ENCODE measurements around the gene DNAJC3. TPM values are rescaled to one million over a fixed set of nuclear protein-coding genes. Genes with fewer than 3 reads are reported as not detected.
A peak's percentile ranks its signal among the peaks of the same experiment; 100 is the strongest.
"Not testable (repeated sequence)": the region's sequence is repeated elsewhere in the genome, so short reads cannot be mapped to it uniquely, and the experiment has no call there.

DNAJC3 gene
- polyA plus RNA-seq, 1 donor, result 43.6 TPM

DNA sequence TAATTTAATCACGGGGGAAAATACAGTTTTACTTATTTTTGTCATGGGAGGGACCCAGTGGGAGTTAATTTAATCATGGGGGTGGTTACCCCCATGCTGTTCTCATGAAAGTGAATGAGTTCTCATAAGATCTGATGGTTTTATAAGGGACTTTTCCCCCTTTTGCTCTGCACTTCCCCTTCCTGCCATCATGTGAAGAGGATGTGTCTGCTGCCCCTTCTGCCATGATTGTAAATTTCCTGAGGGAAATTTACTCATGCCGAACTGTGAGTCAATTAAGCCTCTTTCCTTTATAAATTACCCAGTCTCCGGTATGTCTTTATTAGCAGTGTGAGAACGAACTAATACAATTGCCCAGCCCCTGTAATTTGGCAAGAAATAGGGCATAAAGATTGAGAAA lies 35.9 kb downstream of the DNAJC3 start:
- not testable (repeated sequence) for DNase-seq

DNA sequence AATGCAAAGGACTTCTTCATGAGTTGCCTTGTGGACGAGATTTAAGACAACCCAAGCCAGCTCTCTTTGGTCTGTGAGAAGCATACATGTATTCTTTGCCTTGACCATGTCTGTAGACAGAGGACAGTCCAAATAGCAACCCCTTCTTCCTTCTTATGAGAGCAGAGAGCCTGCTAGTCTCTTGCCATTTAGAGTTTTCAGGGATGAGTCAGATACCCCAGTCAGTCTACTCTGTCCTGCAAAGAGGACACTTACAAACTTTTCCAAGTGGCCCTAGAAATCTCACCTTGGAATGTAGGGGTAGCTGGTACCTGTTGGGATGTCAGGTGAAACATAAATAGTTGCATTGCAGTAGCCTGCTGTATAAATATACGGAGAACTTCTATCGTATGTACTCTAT lies 36.7 kb downstream of the DNAJC3 start:
- no peak for DNase-seq

DNA sequence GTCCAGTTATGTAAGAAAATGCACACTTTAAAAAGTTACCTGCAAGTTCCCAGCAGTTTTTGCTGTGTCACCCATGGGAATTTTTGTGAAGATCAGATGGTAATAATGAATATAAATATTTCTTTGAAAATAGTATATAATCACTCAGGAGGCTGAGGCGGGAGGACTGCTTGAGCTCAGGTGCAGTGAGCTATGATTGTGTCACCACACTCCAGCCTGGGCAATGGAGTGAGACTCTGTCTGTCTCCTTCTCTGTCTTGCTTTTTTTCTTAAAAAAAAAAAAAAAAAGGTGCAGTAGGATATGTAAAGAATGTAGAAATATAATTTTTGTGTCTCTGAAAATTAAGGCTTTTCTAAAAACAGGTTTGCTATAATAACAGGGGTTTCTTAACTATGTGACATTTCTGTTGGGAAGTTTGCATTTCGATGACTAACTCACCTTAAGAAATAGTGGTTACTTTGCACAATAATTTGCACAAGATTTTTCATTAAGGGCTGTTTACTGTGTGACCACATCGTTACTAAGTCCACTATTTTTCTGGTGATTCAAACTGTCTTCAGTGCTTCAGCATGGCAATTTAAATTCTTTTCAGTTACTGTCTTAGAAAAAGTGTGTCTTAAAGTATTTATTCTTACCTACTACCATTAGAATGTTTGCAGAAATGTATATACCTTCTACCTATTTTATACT lies 37.3 kb downstream of the DNAJC3 start:
- DNase-seq, result no peak

DNA sequence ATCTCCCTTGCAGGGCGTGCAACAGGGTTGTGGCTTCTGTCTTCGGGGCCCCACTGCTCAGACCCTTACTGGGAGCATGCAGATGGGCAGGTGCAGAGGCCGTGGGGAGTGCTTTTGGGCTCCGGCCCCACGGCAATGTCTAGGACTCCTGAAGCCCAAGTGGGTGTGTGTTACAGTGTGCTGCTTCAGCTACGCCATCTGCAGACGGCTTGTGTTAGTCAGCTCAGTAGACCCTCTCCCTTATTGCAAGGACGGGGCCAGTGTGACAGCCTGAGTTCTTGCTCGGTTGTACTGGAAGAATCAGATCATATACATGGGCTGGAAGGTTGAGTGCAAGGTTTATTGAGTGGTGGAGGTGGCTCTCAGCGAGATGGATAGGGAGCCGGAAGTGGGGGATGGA lies 39.3 kb downstream of the DNAJC3 start:
- no peak for DNase-seq

DNA sequence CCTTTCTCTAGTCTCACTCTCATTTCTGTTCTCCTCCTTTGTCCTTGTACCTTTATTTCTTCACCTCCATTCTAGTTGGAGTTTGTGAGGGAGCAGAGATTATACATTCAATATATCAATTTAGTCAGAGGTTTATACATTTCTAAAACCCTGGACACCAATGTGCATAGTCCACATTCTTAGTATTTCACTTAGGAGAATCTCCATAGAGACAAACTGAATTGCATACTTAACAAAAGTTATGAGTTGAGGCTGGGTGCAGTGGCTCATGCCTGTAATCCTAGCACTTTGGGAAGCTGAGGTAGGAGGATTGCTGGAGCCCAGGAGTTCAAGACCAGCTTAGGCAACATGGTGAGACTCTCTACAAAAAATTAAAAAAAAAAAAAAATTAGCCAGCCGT lies 45.3 kb downstream of the DNAJC3 start:
- no peak for DNase-seq

DNA sequence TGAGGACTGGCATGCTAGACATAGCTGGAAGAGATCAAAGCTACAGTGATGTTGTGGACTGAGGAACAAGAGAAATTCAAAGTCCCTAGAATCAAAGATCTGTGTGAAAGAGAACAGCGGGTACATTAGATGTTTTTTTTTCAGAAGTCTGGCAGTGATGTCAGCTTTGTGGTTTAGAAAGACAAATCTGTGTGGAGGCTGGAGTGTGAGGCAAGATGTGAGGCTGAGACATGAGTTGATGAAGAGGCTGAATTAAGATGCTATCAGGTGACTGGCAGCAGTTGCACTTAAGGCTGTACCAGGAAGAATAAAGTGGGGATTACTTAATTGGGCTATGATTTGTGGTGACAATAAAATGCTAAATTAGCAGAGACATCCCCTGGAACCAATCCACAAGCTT lies 46.5 kb downstream of the DNAJC3 start:
- DNase-seq, result no peak

DNA sequence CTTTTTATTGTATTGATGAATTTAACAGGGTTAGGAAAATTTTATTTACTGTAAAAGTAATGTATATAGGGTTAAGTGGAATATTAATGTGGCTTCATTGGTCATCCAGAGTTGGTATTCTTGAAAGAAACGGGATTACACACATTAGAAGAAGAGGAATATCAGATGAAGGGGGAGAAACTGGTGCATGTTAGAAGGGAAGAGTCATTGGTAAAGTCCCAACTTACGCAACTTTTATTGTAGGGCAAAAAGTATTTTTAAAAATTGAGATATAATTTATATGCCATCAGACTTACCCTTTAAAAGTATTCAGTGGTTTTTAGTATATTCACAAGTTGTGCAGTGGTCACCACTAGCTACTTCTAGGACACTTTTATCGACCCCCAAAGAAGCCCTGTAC lies 47.3 kb downstream of the DNAJC3 start:
- no peak for DNase-seq

DNA sequence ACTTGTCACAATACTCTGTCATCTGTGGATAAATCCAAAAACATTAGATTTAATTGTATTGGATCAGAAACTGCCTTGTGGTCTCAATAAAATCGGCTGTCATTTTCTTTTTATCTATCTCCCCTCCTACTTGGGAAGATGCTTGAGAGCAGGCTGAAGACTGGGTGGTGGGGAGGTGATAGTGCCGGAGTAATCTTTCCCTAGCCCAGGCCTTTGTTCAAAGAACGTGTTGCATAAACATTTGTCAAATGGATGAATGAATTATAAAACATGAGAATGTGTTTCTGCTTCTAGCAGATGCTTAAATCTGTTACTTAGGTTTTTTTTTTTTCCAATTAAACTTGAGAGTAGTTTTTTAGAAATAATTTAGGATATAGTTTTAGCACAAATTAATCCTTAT lies 49.9 kb downstream of the DNAJC3 start:
- no peak for DNase-seq

DNA sequence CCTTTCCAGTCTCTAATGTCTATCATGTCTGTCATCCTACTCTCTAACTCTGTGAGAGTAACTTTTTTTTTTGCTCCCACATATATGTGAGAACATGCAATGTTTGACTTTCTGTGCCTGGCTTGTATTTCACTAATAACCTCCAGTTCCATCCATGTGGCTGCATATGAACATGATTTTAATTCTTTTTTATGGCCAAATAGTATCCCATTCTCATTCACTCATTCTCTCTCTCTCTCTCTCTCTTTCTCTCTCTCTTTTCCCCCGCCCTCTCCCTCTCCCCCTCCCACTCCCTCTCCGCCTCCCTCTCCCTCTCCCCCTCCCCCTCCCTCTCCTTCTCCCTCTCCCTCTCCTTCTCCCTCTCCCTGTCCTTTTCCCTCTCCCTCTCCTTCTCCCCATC lies 52.0 kb downstream of the DNAJC3 start:
- no peak for DNase-seq

DNA sequence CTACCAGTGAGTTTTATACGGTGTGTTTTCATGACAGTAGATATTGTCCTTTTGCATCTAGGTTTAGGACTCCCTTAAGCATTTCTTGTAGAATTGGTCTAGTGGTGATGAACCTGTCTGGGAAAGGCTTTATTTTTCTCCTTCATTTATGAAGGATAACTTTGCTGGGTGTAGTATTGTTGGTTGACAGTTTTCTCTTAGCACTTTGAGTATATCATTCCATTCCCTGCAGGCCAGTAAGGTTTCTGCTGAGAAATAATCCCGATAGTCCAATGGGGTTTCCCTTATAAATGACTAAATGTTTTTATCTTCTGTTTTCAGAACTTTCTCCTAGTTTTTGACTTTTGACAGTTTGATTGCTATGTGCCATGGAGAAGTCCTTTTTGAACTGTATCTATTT lies 57.2 kb downstream of the DNAJC3 start:
- no peak for DNase-seq

DNA sequence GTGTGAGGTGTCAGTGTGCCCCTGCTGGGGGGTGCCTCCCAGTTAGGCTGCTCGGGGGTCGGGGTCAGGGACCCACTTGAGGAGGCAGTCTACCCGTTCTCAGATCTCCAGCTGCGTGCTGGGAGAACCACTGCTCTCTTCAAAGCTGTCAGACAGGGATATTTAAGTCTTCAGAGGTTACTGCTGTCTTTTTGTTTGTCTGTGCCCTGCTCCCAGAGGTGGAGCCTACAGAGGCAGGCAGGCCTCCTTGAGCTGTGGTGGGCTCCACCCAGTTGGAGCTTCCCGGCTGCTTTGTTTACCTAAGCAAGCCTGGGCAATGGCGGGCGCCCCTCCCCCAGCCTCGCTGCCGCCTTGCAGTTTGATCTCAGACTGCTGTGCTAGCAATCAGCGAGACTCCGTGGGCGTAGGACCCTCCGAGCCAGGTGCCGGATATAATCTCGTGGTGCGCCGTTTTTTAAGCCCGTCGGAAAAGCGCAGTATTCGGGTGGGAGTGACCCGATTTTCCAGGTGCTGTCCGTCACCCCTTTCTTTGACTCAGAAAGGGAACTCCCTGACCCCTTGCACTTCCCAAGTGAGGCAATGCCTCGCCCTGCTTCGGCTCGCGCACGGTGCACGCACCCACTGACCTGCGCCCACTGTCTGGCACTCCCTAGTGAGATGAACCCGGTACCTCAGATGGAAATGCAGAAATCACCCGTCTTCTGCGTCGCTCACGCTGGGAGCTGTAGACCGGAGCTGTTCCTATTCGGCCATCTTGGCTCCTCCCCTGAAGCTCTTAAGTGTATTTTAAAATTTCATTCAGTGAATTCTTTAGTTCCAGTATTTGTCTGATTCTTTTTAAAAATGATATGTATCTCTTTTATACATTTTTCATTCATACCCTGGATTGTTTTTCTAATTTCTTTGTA lies 63.4 kb downstream of the DNAJC3 start:
- DNase-seq, result not testable (repeated sequence)

DNA sequence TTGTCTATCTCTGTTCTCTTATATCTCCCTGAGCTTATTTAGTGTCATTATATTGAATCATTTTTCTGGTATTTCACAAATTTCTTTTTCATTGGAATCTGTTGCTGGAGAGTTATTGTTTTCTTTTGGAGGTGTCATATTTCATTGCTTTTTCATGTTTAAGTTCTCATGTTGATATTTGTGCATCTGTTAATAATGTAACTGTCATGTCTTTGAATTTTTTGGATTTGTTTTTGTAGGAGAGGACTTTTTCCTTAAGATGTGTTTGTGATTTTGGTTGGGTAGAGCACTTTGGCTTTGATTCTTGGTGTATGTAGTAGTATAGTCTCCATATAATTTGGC lies 64.0 kb downstream of the DNAJC3 start:
- DNase-seq, result no peak

DNA sequence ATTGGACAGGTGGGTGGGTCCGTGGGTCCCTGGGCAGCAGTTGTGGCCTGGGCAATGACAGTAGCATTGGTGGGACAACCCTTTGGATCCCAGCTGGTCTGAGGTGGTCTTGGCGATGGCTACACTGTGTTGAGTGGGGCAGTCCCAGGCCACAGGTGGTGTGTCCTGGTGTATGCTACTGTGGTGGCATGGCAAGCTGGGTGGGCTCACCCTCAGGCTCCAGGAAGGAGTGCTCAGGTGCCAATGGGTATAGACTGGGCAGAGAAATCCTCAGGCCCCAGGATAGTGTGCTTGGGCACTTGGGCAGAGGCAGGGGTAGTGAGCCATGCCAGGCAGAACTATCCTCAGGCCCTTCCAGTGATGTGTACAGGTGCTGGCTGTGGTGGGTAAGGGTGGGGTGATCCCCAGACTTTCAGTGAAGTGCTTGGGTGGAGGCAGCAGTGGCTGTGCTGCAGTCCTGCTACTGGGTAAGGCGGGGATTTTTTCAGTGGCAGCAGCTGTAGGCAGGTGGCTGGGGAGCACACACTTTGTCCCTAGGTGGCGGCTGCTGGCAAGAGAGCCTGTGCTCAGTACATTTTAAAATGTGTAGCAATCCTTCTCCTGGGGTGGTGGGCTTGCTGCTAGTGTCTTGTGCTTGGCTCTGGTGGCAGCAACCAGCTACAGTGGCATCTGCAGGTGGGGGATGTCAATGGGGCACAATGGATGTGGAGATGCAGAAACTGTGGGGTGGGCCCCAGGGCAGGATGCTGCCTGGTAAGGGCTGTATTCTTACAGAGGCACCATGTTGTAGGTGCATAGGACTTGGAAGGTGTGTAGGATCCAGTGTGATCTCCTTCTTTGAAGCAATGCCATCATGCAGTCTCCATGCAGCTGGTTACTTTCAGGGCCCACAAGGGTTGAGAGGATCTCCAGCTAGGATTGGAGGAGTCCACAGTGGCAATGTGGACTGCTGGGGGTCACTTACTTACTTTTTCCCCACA lies 64.9 kb downstream of the DNAJC3 start:
- no peak for DNase-seq

DNA sequence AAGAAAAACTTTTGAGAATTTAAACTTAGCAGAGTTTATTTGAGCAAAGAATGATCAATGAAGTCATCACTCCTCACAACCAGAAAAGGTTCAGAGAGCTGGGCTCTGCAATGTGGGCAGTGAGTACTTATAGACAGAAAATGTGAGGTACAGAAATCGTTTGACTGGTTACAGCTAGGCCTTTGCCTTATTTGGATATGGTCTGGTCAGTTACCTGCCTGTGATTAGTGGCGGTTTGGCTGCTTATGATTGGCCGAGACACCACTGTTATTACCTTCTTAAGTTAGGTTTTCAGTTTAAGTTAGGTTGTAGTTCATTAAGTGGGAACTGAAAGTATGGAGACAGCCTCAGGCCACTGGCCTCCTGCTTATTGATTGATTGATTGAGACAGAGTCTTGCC lies 66.3 kb downstream of the DNAJC3 start:
- DNase-seq, result no peak

DNA sequence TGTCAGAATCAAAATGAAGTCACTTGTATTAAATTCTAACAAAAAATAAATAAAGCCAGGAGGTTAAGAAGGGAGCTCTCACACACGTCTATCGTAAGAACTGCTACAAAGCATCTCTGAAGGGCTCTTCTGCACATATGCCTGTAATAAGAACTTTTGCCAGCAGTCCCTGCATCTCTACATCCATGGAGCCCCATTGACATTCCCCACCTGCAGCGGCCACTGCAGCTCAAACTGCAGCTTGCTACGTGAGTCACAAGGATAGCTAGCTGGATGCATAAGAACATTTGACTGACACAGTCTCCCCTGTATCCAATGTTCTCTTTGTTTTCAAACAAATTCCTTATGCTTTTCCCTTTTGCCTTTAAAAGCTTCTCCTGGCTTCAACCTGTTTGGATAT lies 68.3 kb downstream of the DNAJC3 start:
- no peak for DNase-seq

DNA sequence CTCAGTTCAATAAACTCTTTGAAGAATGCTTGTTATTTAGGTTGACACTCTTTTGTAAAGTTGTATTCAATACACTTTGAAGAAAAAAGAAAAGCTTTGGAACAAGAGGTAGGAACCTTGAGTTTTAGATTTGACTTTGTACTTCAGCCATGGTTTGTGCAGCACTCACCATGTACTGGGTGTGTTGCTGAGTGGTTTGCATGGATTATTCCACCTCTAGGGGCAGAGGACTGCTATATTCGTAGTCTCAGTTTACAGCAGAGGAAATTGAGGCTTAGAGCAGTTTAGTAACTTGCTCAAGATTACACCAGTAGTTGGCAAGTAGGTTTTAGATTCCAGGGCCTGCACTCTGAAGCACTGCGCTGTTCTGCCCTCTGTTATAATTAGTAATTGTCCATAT lies 68.8 kb downstream of the DNAJC3 start:
- DNase-seq, result no peak

DNA sequence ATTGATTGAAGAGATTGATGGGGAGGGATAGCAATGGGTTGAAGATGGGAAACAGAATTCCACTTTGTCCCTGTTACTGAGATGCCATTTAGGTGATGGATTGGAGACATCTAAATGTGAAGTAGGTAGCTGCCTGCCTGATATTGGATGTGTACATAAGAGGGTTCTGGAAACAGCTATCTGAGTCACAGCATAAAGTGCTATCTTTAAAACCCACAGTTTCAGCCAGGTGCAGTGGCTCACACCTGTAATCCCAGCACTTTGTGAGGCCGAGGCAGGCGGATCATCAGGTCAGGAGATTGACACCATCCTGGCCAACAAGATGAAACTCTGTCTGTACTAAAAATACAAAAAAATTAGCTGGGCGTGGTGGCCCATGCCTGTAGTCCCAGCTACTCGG lies 72.6 kb downstream of the DNAJC3 start:
- DNase-seq, result no peak

DNA sequence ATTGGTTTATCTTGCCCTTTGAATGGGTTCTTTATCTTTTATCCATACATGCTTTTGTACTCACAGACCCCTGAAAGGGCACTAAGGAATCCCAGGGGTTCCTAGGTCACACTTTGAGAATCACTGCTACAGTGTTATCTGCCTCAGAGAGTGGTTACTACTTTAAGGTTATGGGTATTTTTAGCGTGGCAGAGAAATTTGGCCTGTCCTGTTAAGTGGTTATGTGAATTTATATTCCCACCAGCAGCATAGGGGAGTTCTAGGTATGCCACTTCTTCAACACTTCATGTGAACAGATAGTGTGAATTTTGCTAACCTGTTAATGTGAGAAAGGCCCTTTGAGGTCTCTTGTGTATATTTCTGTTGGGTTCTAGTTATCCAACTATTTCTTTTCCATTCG lies 75.7 kb downstream of the DNAJC3 start:
- no peak for DNase-seq

DNA sequence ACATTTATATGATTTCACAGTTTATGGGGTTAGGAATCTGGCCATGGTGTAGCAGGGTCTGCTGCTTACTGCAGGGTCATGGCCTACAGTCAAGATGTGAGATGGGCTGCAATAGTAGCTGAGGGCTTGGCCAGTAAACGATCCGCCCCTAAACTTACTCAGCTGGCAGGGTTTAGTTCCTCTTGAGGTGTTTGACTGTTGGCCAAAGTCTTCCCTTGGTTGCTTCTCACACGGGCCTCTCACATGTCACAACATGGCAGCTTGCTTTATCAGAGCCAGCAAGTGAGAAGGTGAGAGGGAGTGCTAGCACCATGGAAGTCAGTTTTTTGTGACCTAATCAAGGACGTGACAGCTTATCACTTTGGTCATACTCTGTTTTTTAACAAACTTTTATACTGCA lies 77.1 kb downstream of the DNAJC3 start:
- DNase-seq, result no peak

DNA sequence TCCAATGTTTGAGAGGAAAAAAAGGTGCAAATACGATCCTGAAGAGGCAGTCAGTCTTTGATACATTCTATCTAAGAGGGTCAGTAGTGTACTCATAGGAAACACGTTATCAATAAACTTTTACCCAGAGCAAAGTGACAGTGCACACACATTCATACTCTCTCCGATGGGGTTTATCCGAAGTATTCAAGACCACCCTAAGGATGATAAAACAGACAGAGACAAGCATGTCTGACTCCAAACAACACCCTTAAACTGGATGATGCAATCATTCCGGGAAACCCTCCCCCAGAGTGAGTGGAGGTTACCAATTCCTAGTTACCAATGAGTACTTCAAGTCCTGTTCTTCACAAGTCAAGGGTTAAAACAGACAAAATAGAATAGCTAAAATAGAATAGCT lies 79.1 kb downstream of the DNAJC3 start:
- DNase-seq, result no peak

DNA sequence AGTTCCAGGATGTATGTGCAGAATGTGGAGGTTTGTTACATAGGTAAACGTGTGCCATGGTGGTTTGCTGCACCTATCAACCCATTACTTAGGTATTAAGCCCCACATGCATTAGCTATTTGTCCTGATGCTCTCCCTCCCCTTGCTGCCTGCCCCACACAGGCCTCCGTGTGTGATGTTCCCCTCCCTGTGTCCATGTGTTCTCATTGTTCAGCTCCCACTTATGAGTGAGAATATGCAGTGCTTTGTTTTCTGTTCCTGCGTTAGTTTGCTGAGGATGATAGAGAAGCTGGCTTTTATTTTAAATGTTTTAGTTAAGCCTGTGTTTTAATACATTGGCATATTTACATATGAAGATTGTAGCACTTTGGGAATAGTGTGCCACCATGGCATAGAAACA lies 85.7 kb downstream of the DNAJC3 start:
- DNase-seq, result not testable (repeated sequence)

DNA sequence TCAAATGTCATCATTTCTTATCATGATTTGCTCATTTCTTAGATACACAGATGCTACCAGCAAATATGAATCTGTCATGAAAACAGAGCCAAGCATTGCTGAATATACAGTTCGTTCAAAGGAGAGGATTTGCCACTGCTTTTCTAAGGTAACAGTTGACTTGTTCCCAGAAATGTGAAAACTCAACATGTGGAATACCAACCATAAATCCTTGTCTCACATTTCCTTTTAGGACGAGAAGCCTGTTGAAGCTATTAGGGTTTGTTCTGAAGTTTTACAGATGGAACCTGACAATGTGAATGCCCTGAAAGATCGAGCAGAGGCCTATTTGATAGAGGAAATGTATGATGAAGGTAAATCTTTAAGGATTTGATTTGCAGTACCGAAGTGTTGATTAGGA lies 86.7 kb downstream of the DNAJC3 start:
- peak; percentile 35 for DNase-seq

DNA sequence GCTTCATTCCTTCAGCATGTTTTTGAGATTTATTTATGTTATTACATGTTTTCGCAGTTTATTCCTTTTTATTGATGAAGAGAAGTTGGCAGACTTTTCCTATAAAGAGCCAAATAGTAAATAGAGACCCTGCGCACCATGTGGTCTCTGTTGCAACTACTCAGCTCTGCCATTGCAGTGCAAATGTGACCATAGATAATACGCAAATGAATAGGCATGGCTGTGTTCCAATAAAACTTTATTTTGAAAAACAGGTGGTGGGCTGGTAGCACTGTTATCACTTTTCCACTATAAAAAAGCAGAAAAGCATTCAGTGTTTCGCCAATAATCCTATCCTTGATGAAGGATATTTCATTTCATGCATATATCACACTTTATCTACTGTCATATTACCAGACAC lies 95.0 kb downstream of the DNAJC3 start:
- DNase-seq, result no peak

Data from left kidney (tissue), 2 donors.